Transverse colon (tissue), 4 donors: ENCODE results near the gene CXCR6. TPM values are rescaled to one million over a fixed set of nuclear protein-coding genes. Genes with fewer than 3 reads are reported as not detected.

Experiments used
- DNase-seq: peaks from one replicate; pipeline ENCODE4 v3.0.0-alpha.2; 2019
- H3K27ac ChIP-seq, 4 donors: fragments of 200-600 bp; sonication (generic); 2 replicates each; pipeline ENCODE4 v1.5.1; 2016 to 2018; ENCODE audit warnings: inconsistent platforms in 4 of 4
- H3K27me3 ChIP-seq: fragments of 200-600 bp; sonication (generic); 2 replicates; pipeline ENCODE4 v1.5.1; 2017; ENCODE audit warnings: inconsistent platforms
- H3K36me3 ChIP-seq, 4 donors: fragments of 200-600 bp; sonication (generic); 2 replicates each; pipeline ENCODE4 v1.5.1; 2017 to 2019; ENCODE audit warnings: inconsistent platforms in 4 of 4
- H3K4me1 ChIP-seq, 4 donors: fragments of 200-600 bp; sonication (generic); 2 replicates each; pipeline ENCODE4 v1.5.1; 2017 to 2020; ENCODE audit warnings: inconsistent platforms in 4 of 4
- H3K4me3 ChIP-seq, 4 donors: fragments of 200-600 bp; sonication (generic); 1 replicate in 1 of 4; 2 replicates in 3 of 4; pipeline versions ENCODE4 v1.5.1 to v1.6.1; 2017 to 2019; ENCODE audit warnings: inconsistent platforms in 4 of 4
- H3K9me3 ChIP-seq, 2 donors: fragments of 200-600 bp; sonication (generic); 2 replicates each; pipeline ENCODE4 v1.5.1; 2017 to 2019; ENCODE audit warnings: inconsistent platforms in 2 of 2
- CTCF ChIP-seq, 5 experiments: fragments of 200-600 bp in 3 of 5; fragments of 450-650 bp in 2 of 5; sonication (generic) in 3 of 5; IDR thresholded peaks; 1 replicate in 2 of 5; 2 replicates in 3 of 5; pipeline ENCODE4 v1.5.1; 2016 to 2017; ENCODE audit warnings: antibody characterized with exemption in 5 of 5, inconsistent platforms in 3 of 5, mild to moderate bottlenecking in 2 of 5, moderate library complexity in 1 of 5
- EP300 ChIP-seq: sonication (generic); formaldehyde crosslinking; IDR thresholded peaks from one replicate; pipeline ENCODE4 v1.6.1; 2017; ENCODE audit warnings: antibody characterized with exemption, low read depth
- POLR2A ChIP-seq: fragments of 450-650 bp; IDR thresholded peaks from one replicate; pipeline ENCODE4 v1.6.1; 2016; ENCODE audit warnings: antibody characterized with exemption, mild to moderate bottlenecking, moderate library complexity
- POLR2AphosphoS5 ChIP-seq, 3 donors: sonication (generic); formaldehyde crosslinking; IDR thresholded peaks; one replicate each; pipeline ENCODE4 v1.6.1; 2016; ENCODE audit warnings: antibody characterized with exemption in 3 of 3
- WGBS, 2 donors: methylation state at CpG; one replicate each; pipeline ENCODE4 v1.1.5; 2018; ENCODE audit warnings: low coverage in 1 of 2; 5-methylcytosine and 5-hydroxymethylcytosine counted together
- in situ Hi-C, 4 donors: fragments of 200-750 bp; cut with MboI; loops; one replicate each; pipeline versions ENCODE4 v1.15.0 to v1.15.1; 2017; ENCODE audit warnings: low sequenced_read_pairs in 3 of 4, low pct_ligation_motif_present in 1 of 4, low pct_unique_long_range_greater_than_20kb in 1 of 4
- intact Hi-C: fragments of 100-400 bp; cut with DNase I; formaldehyde crosslinking; loops from one replicate; pipeline ENCODE4 v1.15.1; 2023; ENCODE audit warnings: low total_unique reads
- total RNA-seq, 4 donors: library from RNA; depleted of rRNA; stranded (reverse); fragments of >200 nt; gene quantifications; one replicate each; pipeline ENCODE4 v1.1.0, GENCODE V29; 2016

Gene CXCR6
- total RNA-seq, 4 donors from 2014 or later: 3.3 to 9.4 (median 6.7) TPM; not detected in 1

- TF ChIP-seq CTCF (IDR thresholded peaks at IDR 0.05) (no peak), POLR2AphosphoS5 (IDR thresholded peaks at IDR 0.05) (no peak), EP300 (no peak), POLR2A (no peak)
- DNase-seq: no peak
- Histone ChIP-seq H3K36me3 (peaks cover 0 to 7% (median 2%) of the 10 kb centered on the region in 4 donors), H3K4me3 (no peak overlapping the region), H3K27ac (no peak overlapping the region), H3K4me1 (peaks cover 0 to 8% (median 4%) of the 10 kb centered on the region in 4 donors), H3K9me3 (no peaks in the 10 kb centered on the region), H3K27me3 (no peaks in the 10 kb centered on the region)
- 88 to 94% methylated on average over 5 to 6 of the region's 6 CpGs for WGBS, 2 donors
- in situ Hi-C loops: loop anchor here (5.0 to 25.0 kb wide), 6 partner anchors 136 to 446 kb away; partner anchors contain the start of genes CCR1 (in 2 of the 4), CCR2 (in 1 of the 4) and CCR5 (in 1 of the 4)
- intact Hi-C loops: no loop called here
Measured at GRCh38 chr3:45940781-45941365, 2.4 kb upstream of the CXCR6 start.

- no peaks in the 10 kb centered on the region for H3K27me3 ChIP-seq
- H3K4me1 ChIP-seq: peaks cover 0 to 8% (median 4%) of the 10 kb centered on the region in 4 donors
- intact Hi-C loops (no loop called here), in situ Hi-C loops (loop anchor here (5.0 to 25.0 kb wide), 6 partner anchors 135 to 445 kb away; partner anchors contain the start of genes CCR1 (in 2 of the 4), CCR2 (in 1 of the 4) and CCR5 (in 1 of the 4))
- no peaks in the 10 kb centered on the region for H3K9me3 ChIP-seq
- 60 to 65% methylated on average over 1 to 6 of the region's 6 CpGs for WGBS, 2 donors
- peaks cover 0 to 7% (median 0%) of the 10 kb centered on the region in 4 donors for H3K36me3 ChIP-seq
- no peak overlapping the region for H3K27ac ChIP-seq
- no peak for DNase-seq
- H3K4me3 ChIP-seq: no peak overlapping the region
- TF ChIP-seq POLR2AphosphoS5 (IDR thresholded peaks at IDR 0.05): no peak
- no peak for TF ChIP-seq CTCF (IDR thresholded peaks at IDR 0.05)
- no peak for TF ChIP-seq POLR2A
- TF ChIP-seq EP300: no peak
Measured at GRCh38 chr3:45942051-45942825, 1.0 kb upstream of the CXCR6 start.

- H3K27me3 ChIP-seq: no peaks in the 10 kb centered on the region
- peak overlapping the region in 2 of 4 donors; percentile 17 to 44 for H3K27ac ChIP-seq
- in situ Hi-C loops (loop anchor here (5.0 to 25.0 kb wide), 6 partner anchors 132 to 442 kb away; partner anchors contain the start of genes CCR1 (in 2 of the 4), CCR2 (in 1 of the 4) and CCR5 (in 1 of the 4)), intact Hi-C loops (no loop called here)
- peaks cover 0 to 12% (median 3%) of the 10 kb centered on the region in 4 donors for H3K4me1 ChIP-seq
- H3K4me3 ChIP-seq: no peak overlapping the region
- TF ChIP-seq POLR2AphosphoS5 (IDR thresholded peaks at IDR 0.05) (peak in 2 of 3 donors; percentile 20 to 43), POLR2A (no peak)
- no peaks in the 10 kb centered on the region for H3K9me3 ChIP-seq
- H3K36me3 ChIP-seq: peaks cover 0 to 22% (median 0%) of the 10 kb centered on the region in 4 donors
- DNase-seq: no peak
- WGBS, 2 donors: 84 to 100% methylated on average over 4 to 5 of the region's 5 CpGs
Measured at GRCh38 chr3:45944830-45945620, 1.8 kb downstream of the CXCR6 start.

- Histone ChIP-seq H3K36me3 (peaks cover 0 to 23% (median 2%) of the 10 kb centered on the region in 4 donors), H3K27ac (peak overlapping the region in 1 of 4 donors; percentile 21), H3K9me3 (no peaks in the 10 kb centered on the region), H3K4me3 (no peak overlapping the region), H3K27me3 (no peaks in the 10 kb centered on the region), H3K4me1 (peaks cover 0 to 12% (median 3%) of the 10 kb centered on the region in 4 donors)
- intact Hi-C loops (no loop called here), in situ Hi-C loops (loop anchor here (10.0 to 25.0 kb wide), 5 partner anchors 138 to 441 kb away; partner anchors contain the start of genes CCR1 (in 2 of the 4), CCR2 (in 1 of the 4) and CCR5 (in 1 of the 4))
- DNase-seq: no peak
- TF ChIP-seq CTCF (IDR thresholded peaks at IDR 0.05) (peak in 1 of 5 experiments; percentile 22), EP300 (no peak)
- WGBS, 2 donors: 100% methylated on average over 1 of the region's 1 CpG; no CpG with 5 or more reads in 1 of the 2 donors
Measured at GRCh38 chr3:45946307-45946706, 3.0 kb downstream of the CXCR6 start.
